ENCODE results near the gene CFAP58.

The CFAP58 gene

DNA sequence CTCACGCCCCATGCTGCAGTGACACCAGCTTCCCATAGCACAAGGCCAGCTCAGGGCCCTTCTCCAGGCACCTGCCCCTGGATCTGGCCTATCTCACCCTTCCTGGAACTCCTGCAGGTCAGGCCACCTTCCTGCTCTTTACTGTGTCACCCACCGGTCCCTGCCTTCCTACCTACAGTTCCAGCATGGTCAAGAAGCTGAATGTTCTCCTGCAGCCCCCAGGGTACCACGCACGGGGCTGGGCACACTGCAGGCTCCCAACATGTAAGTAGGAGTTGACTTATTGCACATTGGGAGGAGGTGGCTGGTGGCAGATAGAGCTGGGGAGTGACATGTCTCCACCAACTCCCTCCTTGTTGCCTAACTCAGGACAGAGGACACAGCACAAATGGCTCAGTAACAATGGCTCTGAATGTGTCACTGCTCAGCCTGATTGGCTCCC is 29.9 kb upstream of the CFAP58 start:
- H3K27ac ChIP-seq (ENCODE audit: low read length) = peak overlapping the region; percentile 29
- H3K4me1 ChIP-seq (ENCODE audit: control insufficient read depth in 1 of 2, insufficient read depth in 2 of 2, low read length in 2 of 2) = peaks cover 67 to 87% of the 10 kb centered on the region in 2 donors
- H3K9me3 ChIP-seq (ENCODE audit: control insufficient read depth in 1 of 2, low read length in 2 of 2) = no peaks in the 10 kb centered on the region
- peaks cover 0 to 3% of the 10 kb centered on the region in 2 donors for H3K36me3 ChIP-seq (ENCODE audit: control insufficient read depth in 1 of 2, insufficient read depth in 2 of 2, low read length in 2 of 2)
- H3K4me3 ChIP-seq (ENCODE audit: low read depth in 1 of 2, low read length in 2 of 2) = no peak overlapping the region
- no peaks in the 10 kb centered on the region for H3K27me3 ChIP-seq (ENCODE audit: low read depth, low read length)

DNA sequence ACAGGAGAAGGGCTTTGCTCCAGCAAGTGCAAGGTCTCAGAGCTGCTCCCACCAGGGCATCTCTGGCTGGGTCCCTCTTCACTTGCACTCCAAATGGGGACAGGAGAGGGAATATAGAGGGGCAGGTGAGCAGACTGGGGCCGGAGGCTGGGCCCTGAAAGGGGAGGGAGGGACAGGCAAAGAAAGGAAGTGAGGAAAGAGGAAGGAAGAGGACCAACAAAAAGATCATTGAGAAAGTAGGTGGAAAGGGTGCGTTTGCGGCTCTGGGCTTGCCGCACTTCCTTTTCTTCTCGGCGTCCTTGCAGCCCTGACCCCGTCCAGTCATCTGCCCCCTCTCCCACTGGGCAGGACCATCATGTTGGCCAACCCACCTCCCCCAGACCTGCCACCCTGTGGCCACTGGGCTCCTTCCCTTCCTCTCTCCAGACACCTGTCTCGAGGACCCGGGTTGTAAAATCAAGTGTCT is 29.4 kb upstream of the CFAP58 start:
- Histone ChIP-seq H3K4me1 (ENCODE audit: control insufficient read depth in 1 of 2, insufficient read depth in 2 of 2, low read length in 2 of 2) (peaks cover 66 to 87% of the 10 kb centered on the region in 2 donors), H3K27ac (ENCODE audit: low read length) (peak overlapping the region; percentile 29), H3K9me3 (ENCODE audit: control insufficient read depth in 1 of 2, low read length in 2 of 2) (no peaks in the 10 kb centered on the region), H3K27me3 (ENCODE audit: low read depth, low read length) (no peaks in the 10 kb centered on the region), H3K4me3 (ENCODE audit: low read depth in 1 of 2, low read length in 2 of 2) (no peak overlapping the region), H3K36me3 (ENCODE audit: control insufficient read depth in 1 of 2, insufficient read depth in 2 of 2, low read length in 2 of 2) (peaks cover 0 to 6% of the 10 kb centered on the region in 2 donors)

DNA sequence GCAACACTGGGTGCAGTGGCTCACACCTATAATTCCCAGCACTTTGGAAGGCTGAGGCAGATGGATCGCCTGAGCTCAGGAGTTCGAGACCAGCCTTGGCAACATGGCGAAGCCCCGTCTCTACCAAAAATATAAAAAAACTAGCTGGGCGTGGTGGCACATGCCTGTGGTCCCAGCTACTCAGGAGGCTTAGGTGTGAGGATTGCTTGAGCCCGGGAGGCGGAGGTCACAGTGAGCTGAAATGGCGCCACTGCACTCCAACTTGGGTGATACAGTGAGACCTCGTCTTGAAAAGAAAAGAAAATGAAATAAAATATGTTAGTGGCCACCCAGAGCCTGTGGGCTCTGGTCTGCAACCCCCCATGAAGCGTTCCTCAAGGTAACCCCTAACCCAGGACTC is 28.7 kb upstream of the CFAP58 start:
- Histone ChIP-seq H3K9me3 (ENCODE audit: control insufficient read depth in 1 of 2, low read length in 2 of 2) (no peaks in the 10 kb centered on the region), H3K27ac (ENCODE audit: low read length) (peak overlapping the region; percentile 45), H3K4me1 (ENCODE audit: control insufficient read depth in 1 of 2, insufficient read depth in 2 of 2, low read length in 2 of 2) (peaks cover 70 to 87% of the 10 kb centered on the region in 2 donors), H3K36me3 (ENCODE audit: control insufficient read depth in 1 of 2, insufficient read depth in 2 of 2, low read length in 2 of 2) (peaks cover 0 to 8% of the 10 kb centered on the region in 2 donors), H3K27me3 (ENCODE audit: low read depth, low read length) (no peaks in the 10 kb centered on the region), H3K4me3 (ENCODE audit: low read depth in 1 of 2, low read length in 2 of 2) (peak overlapping the region in 1 of 2 donors; percentile 15)

DNA sequence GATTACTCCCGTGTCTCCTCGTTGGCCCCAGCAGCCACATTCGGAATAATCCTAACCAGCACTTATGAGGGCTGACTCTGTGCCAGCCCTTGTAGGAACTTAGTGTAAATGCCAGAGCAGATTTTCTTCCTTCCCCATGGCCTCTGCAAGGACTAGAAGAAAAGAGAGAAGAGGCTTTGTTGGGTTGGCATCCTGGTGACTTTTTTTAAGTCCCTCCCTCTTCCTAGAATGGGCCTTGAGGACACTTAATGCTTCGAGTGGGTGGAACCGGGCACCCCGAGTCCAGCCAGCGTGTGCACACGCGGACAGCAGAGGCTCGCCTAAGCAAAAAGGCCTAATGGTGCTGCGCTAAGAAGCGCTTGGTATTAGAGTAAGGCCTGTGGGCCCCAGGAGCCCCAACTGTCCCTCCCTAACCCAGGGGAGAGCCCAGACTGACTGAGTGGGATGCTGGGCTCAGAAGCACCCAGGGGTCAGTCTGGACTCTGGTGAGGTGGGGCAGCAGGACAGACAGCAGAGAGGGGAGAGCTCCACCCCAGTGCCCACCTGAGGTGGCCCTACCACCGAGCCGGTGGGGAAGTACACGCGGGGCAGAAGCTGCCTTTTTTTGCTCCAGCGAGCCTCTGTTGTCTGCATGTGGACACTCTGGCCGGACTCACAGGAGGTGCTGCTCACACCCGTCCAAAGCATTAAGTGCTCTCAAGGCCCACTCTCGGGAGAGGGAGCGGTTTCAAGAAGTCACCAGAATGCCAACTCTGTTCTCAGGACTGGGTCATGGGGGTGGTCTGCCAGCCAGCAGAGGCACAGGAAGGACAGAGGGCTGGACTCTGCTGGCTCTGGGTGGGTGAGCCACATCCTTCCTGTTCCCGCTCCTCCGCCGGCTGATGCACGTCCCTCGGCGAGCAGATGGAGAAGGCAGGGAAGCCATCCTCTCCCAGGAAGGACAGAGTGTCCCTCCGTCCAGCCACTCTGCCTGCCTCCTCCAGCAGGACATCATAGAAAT is 27.9 kb upstream of the CFAP58 start:
- peaks cover 76 to 92% of the 10 kb centered on the region in 2 donors for H3K4me1 ChIP-seq (ENCODE audit: control insufficient read depth in 1 of 2, insufficient read depth in 2 of 2, low read length in 2 of 2)
- H3K4me3 ChIP-seq (ENCODE audit: low read depth in 1 of 2, low read length in 2 of 2) = peak overlapping the region in 1 of 2 donors; percentile 15
- H3K27me3 ChIP-seq (ENCODE audit: low read depth, low read length) = no peaks in the 10 kb centered on the region
- H3K27ac ChIP-seq (ENCODE audit: low read length) = peak overlapping the region; percentile 45
- H3K9me3 ChIP-seq (ENCODE audit: control insufficient read depth in 1 of 2, low read length in 2 of 2) = no peaks in the 10 kb centered on the region
- H3K36me3 ChIP-seq (ENCODE audit: control insufficient read depth in 1 of 2, insufficient read depth in 2 of 2, low read length in 2 of 2) = peaks cover 0 to 15% of the 10 kb centered on the region in 2 donors

DNA sequence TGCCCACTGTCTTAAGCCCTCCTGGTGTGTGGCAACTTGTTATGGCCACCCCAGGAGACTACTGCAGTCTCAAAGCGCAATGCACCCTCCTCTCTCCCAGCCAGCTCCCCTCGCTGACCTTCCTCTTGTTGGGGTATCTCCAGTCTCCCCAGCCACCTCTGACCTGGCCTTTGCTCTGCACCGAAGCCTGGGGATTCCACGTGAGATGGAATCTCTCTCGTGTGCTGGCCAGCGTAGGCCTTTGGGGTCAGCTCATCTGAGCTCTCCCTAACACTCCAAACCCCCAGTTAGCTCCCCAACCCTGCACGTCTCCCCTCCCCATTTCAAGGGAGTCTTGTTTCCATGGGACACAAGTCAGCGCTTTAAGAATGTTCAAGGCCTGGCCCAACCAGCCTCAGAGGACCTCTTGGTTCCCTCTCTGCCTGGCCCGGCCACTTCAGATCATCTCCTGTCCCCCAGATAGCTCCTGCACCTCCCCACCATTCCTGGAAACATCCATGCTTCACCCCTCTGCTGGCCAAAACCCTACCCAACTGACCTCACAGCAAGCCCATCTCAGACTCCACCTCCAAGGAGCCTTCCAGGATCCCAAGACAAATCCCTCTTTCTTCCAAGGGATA is 26.5 kb upstream of the CFAP58 start:
- no peaks in the 10 kb centered on the region for H3K27me3 ChIP-seq (ENCODE audit: low read depth, low read length)
- peak overlapping the region; percentile 91 for H3K27ac ChIP-seq (ENCODE audit: low read length)
- H3K4me3 ChIP-seq (ENCODE audit: low read depth in 1 of 2, low read length in 2 of 2) = no peak overlapping the region
- no peaks in the 10 kb centered on the region for H3K9me3 ChIP-seq (ENCODE audit: control insufficient read depth in 1 of 2, low read length in 2 of 2)
- peaks cover 0 to 18% of the 10 kb centered on the region in 2 donors for H3K36me3 ChIP-seq (ENCODE audit: control insufficient read depth in 1 of 2, insufficient read depth in 2 of 2, low read length in 2 of 2)
- H3K4me1 ChIP-seq (ENCODE audit: control insufficient read depth in 1 of 2, insufficient read depth in 2 of 2, low read length in 2 of 2) = peaks cover 82 to 92% of the 10 kb centered on the region in 2 donors

DNA sequence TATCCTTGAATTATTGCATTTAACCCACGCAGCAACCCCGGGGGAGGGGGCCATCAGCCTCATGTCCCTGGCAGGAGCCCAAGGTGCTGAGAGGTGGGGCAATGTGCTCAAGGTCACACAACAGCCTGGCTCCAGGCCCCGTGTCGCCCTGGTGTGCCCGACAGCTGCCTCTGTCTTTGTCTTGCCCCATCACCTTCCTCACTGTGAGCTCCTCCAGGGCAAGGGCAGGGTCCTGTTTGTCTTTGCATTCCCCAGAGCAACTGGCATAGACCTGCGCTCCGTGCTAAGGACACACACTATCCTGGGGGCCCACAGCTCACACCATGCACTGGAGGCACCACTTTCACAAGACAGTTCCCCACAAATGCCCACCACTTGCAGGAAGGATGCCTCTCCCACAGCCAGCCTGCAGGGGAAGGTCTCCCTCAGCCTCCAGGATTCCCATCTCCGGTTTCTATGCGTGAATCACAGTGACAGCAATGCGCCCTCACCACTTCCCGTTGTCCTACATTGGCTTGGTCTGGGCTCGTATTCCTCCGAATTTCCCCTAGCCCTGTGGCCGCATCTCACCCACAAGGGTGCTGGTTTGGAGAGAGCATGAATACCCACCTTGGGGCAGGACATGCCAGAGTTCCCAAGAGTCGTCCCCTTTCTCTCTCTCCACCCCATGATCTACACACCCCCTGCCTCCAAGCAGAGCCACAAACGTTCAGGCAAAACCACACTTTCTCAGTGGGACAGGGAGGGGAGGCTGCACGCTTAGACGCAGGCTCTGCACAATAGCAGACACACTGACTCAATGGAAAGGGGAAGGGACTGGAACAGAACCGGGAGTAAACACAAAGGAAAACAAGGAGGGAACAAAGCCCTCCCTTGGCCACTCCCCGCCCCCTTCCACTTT is 25.6 kb upstream of the CFAP58 start:
- peak overlapping the region; percentile 91 for H3K27ac ChIP-seq (ENCODE audit: low read length)
- no peaks in the 10 kb centered on the region for H3K9me3 ChIP-seq (ENCODE audit: control insufficient read depth in 1 of 2, low read length in 2 of 2)
- no peaks in the 10 kb centered on the region for H3K27me3 ChIP-seq (ENCODE audit: low read depth, low read length)
- peaks cover 79 to 92% of the 10 kb centered on the region in 2 donors for H3K4me1 ChIP-seq (ENCODE audit: control insufficient read depth in 1 of 2, insufficient read depth in 2 of 2, low read length in 2 of 2)
- H3K4me3 ChIP-seq (ENCODE audit: low read depth in 1 of 2, low read length in 2 of 2) = peak overlapping the region; percentile 5 to 41
- H3K36me3 ChIP-seq (ENCODE audit: control insufficient read depth in 1 of 2, insufficient read depth in 2 of 2, low read length in 2 of 2) = peaks cover 0 to 18% of the 10 kb centered on the region in 2 donors

DNA sequence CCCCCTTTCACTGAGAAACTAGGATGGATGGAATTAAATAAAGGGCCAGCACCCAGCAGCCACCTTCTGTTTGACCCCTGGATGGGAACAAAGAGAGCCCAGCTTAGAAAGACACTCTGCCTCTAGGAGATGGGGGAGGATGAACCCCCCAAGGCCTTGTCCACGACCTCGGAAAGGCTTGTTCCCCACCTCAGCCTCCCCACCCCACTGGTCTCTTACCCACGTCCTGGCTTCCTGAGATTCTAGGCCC is 25.1 kb upstream of the CFAP58 start:
- Histone ChIP-seq H3K27me3 (ENCODE audit: low read depth, low read length) (no peaks in the 10 kb centered on the region), H3K4me1 (ENCODE audit: control insufficient read depth in 1 of 2, insufficient read depth in 2 of 2, low read length in 2 of 2) (peaks cover 76 to 92% of the 10 kb centered on the region in 2 donors), H3K36me3 (ENCODE audit: control insufficient read depth in 1 of 2, insufficient read depth in 2 of 2, low read length in 2 of 2) (peaks cover 0 to 18% of the 10 kb centered on the region in 2 donors), H3K9me3 (ENCODE audit: control insufficient read depth in 1 of 2, low read length in 2 of 2) (no peaks in the 10 kb centered on the region), H3K27ac (ENCODE audit: low read length) (peak overlapping the region; percentile 91), H3K4me3 (ENCODE audit: low read depth in 1 of 2, low read length in 2 of 2) (peak overlapping the region; percentile 26 to 41)

DNA sequence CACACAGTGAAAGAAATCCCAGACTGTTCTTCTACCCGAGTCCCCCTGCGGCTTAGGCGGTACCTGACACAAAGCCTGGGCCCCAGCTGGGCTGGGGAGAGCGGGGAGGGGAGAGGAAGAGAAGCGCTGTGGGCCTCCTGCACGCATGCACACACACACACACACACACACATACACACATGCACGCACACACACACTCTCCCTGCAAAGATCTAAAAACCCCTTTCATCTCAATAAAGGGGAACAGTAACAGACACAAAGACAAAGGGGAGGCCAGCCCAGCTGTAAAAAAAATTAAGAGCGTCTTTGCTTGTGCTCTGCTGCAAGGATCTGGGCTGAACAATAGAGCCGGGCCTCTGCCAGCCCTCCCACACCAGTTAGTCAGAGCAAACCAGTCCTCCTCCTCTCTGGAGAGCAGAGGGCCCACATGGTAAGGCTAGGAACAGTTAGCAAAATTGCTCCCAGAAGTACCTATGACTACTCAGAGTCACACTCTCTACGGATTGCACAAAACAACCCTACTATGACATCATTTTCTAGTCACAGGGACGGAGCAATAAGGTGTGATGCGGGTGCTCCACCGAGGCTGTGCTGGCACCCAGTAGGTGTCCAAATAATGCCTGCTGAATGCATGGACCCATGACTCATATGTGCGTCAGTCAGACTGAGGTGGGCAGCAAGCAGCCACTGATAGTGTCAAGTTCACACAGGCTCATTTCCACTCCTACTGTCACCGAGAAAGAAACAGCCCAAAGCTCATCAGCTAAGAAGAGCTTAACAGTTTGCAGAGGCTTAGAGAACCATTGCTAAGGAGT is 24.5 kb upstream of the CFAP58 start:
- no peaks in the 10 kb centered on the region for H3K9me3 ChIP-seq (ENCODE audit: control insufficient read depth in 1 of 2, low read length in 2 of 2)
- no peaks in the 10 kb centered on the region for H3K27me3 ChIP-seq (ENCODE audit: low read depth, low read length)
- peak overlapping the region; percentile 26 to 41 for H3K4me3 ChIP-seq (ENCODE audit: low read depth in 1 of 2, low read length in 2 of 2)
- peaks cover 0 to 18% of the 10 kb centered on the region in 2 donors for H3K36me3 ChIP-seq (ENCODE audit: control insufficient read depth in 1 of 2, insufficient read depth in 2 of 2, low read length in 2 of 2)
- H3K4me1 ChIP-seq (ENCODE audit: control insufficient read depth in 1 of 2, insufficient read depth in 2 of 2, low read length in 2 of 2) = peaks cover 70 to 92% of the 10 kb centered on the region in 2 donors
- H3K27ac ChIP-seq (ENCODE audit: low read length) = peak overlapping the region; percentile 91

DNA sequence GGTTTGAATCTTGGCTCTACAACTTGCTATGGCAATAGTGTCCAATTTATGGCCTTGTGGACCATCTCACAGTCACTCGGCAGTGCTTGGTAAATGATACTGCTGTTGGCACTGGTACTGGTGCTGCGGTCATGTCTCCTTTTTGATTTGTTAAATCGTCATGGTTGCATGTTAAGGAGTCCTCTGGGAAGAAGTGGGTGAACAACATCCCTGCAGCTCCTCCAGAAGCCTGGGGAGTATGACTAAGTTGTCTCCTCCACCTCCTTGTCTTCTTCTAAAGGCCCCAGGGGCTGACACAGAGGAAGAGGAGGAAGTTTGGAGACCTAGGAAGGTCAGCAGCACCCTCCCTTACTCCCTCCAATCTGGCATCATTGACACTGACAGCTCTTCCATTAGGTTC is 23.9 kb upstream of the CFAP58 start:
- Histone ChIP-seq H3K36me3 (ENCODE audit: control insufficient read depth in 1 of 2, insufficient read depth in 2 of 2, low read length in 2 of 2) (peaks cover 0 to 18% of the 10 kb centered on the region in 2 donors), H3K27me3 (ENCODE audit: low read depth, low read length) (no peaks in the 10 kb centered on the region), H3K4me3 (ENCODE audit: low read depth in 1 of 2, low read length in 2 of 2) (peak overlapping the region; percentile 26 to 41), H3K4me1 (ENCODE audit: control insufficient read depth in 1 of 2, insufficient read depth in 2 of 2, low read length in 2 of 2) (peaks cover 70 to 95% of the 10 kb centered on the region in 2 donors), H3K27ac (ENCODE audit: low read length) (peak overlapping the region; percentile 91), H3K9me3 (ENCODE audit: control insufficient read depth in 1 of 2, low read length in 2 of 2) (no peaks in the 10 kb centered on the region)

Measured in muscle layer of duodenum (tissue), 2 donors.